Measurements from ENCODE around the gene ADISSP. TPM values are rescaled to one million over a fixed set of nuclear protein-coding genes. Genes with fewer than 3 reads are reported as not detected.

ADISSP gene
- total and polyA plus RNA-seq, 2 of the 13 experiments (the other 11 are each of a cell fraction or from before 2014, with no cell fraction given), result 38.3 to 90.6 TPM

- no peak for TF ChIP-seq CREBL2 (CRISPR knock-in tag; IDR thresholded peaks at IDR 0.05; ENCODE audit: borderline replicate concordance)
- 0 out of 2 replicates have a peak, but pooled peaks have one; percentile 15 for TF ChIP-seq CBX5 (CRISPR knock-in tag; IDR thresholded peaks at IDR 0.05; ENCODE audit: borderline replicate concordance)
- TF ChIP-seq ZNF646 (CRISPR knock-in tag; IDR thresholded peaks at IDR 0.05), result no peak
- no peak for TF ChIP-seq ZNF367 (CRISPR knock-in tag; IDR thresholded peaks at IDR 0.05; ENCODE audit: borderline replicate concordance)
- TF ChIP-seq TCF7 (IDR thresholded peaks at IDR 0.05; ENCODE audit: low read depth), result no peak
- no peak for TF ChIP-seq PHB2 (IDR thresholded peaks at IDR 0.05; ENCODE audit: partially characterized antibody)
- no peak for TF ChIP-seq ZNF740 (CRISPR knock-in tag; IDR thresholded peaks at IDR 0.05)
- TF ChIP-seq FOXA1 (IDR thresholded peaks at IDR 0.05), result no peak
- TF ChIP-seq FOXA1 (CRISPR knock-in tag; IDR thresholded peaks at IDR 0.05), result no peak
- TF ChIP-seq PCBP1 (IDR thresholded peaks at IDR 0.05; ENCODE audit: borderline replicate concordance, low read depth, low read length), result 0 out of 2 replicates have a peak, but pooled peaks have one; percentile 32
- no peak for TF ChIP-seq ZFP36L2 (CRISPR knock-in tag; IDR thresholded peaks at IDR 0.05)
- no peak for TF ChIP-seq ZMAT3 (CRISPR knock-in tag; conservative IDR thresholded peaks at IDR 0.05)
- 0 out of 2 replicates have a peak, but pooled peaks have one; percentile 17 for TF ChIP-seq LBX2 (CRISPR knock-in tag; IDR thresholded peaks at IDR 0.05; ENCODE audit: borderline replicate concordance)
- TF ChIP-seq ZNF704 (CRISPR knock-in tag; IDR thresholded peaks at IDR 0.05; ENCODE audit: borderline replicate concordance), result no peak
- TF ChIP-seq DNMT1 (CRISPR knock-in tag; IDR thresholded peaks at IDR 0.05), result no peak
- no peak for TF ChIP-seq SIX1 (CRISPR knock-in tag; IDR thresholded peaks at IDR 0.05; ENCODE audit: borderline replicate concordance)
- TF ChIP-seq ZNF282 (IDR thresholded peaks at IDR 0.05; ENCODE audit: partially characterized antibody), result no peak
- no peak for TF ChIP-seq GTF3A (CRISPR knock-in tag; conservative IDR thresholded peaks at IDR 0.05)
- peak; percentile 45; the same call in 1 of the 2 replicates for TF ChIP-seq ZFY (CRISPR knock-in tag; IDR thresholded peaks at IDR 0.05)
- TF ChIP-seq KDM5B (CRISPR knock-in tag; IDR thresholded peaks at IDR 0.05; ENCODE audit: borderline replicate concordance), result peak; percentile 38; the same call in 1 of the 2 replicates
- TF ChIP-seq ZNF724P (CRISPR knock-in tag; IDR thresholded peaks at IDR 0.05; ENCODE audit: borderline replicate concordance), result no peak
Measured at GRCh38 chr20:3777716-3778629, 10.4 kb upstream of the ADISSP start (continued).

All from HepG2 (cell line).